HG03097 (cell line): Measurements from ENCODE around the gene EGF.
"Not testable (repeated sequence)": the region's sequence is repeated elsewhere in the genome, so short reads cannot be mapped to it uniquely, and the experiment has no call there.

Experiments
- ATAC-seq: cut with Tn5 transposase; IDR thresholded peaks from one replicate; pipeline ENCODE4 v1.9.1; 2021; ENCODE audit not compliant: unreplicated experiment, low FRiP score

The EGF gene

GRCh38 chr4:109913596-109914241 lies 1.0 kb downstream of the EGF start:
- ATAC-seq = no peak

- ATAC-seq = no peak
These were observed 1.6 kb downstream of the EGF start for GRCh38 chr4:109914322-109914721.

- ATAC-seq = no peak
These were observed 2.8 kb downstream of the EGF start for GRCh38 chr4:109915385-109916026.

- ATAC-seq = no peak
These were observed 3.3 kb downstream of the EGF start for GRCh38 chr4:109916027-109916409.

- ATAC-seq = no peak
These were observed 8.7 kb downstream of the EGF start for GRCh38 chr4:109921384-109921808.

GRCh38 chr4:109925396-109925795 lies 12.7 kb downstream of the EGF start:
- no peak for ATAC-seq

- no peak for ATAC-seq
These were observed 15.8 kb downstream of the EGF start for GRCh38 chr4:109928327-109929045.

GRCh38 chr4:109930464-109930863 lies 17.8 kb downstream of the EGF start:
- ATAC-seq = no peak

- ATAC-seq = no peak
These were observed 18.2 kb downstream of the EGF start for GRCh38 chr4:109930872-109931271.

- no peak for ATAC-seq
These were observed 18.6 kb downstream of the EGF start for GRCh38 chr4:109931318-109931717.

GRCh38 chr4:109937352-109937751 lies 24.7 kb downstream of the EGF start:
- not testable (repeated sequence) for ATAC-seq

GRCh38 chr4:109939190-109939589 lies 26.5 kb downstream of the EGF start:
- ATAC-seq = no peak

- no peak for ATAC-seq
These were observed 29.7 kb downstream of the EGF start for GRCh38 chr4:109942292-109942926.

GRCh38 chr4:109943745-109944144 lies 31.1 kb downstream of the EGF start:
- no peak for ATAC-seq

GRCh38 chr4:109944591-109944990 lies 31.9 kb downstream of the EGF start:
- no peak for ATAC-seq

GRCh38 chr4:109945056-109945455 lies 32.4 kb downstream of the EGF start:
- ATAC-seq = no peak

- ATAC-seq = no peak
These were observed 33.4 kb downstream of the EGF start for GRCh38 chr4:109946120-109946519.

- ATAC-seq = no peak
These were observed 34.8 kb downstream of the EGF start for GRCh38 chr4:109947457-109947856.

GRCh38 chr4:109947918-109948317 lies 35.2 kb downstream of the EGF start:
- no peak for ATAC-seq

- not testable (repeated sequence) for ATAC-seq
These were observed 36.5 kb downstream of the EGF start for GRCh38 chr4:109949099-109949718.

GRCh38 chr4:109952612-109953011 lies 39.9 kb downstream of the EGF start:
- ATAC-seq = no peak
